HTERT RPE-1 (cell line): ENCODE results near the gene AQP12A.
"Not testable (repeated sequence)": the region's sequence is repeated elsewhere in the genome, so short reads cannot be mapped to it uniquely, and the experiment has no call there.

Source experiments
- in situ Hi-C: fragments of 300-500 bp; cut with MboI; formaldehyde crosslinking; loops from 4 replicates; pipeline ENCODE4 v1.14.3; 2020; ENCODE audit warnings: low sequenced_read_pairs

The AQP12A gene

GRCh38 chr2:240691631-240692420 lies at the start of gene AQP12A:
Gene AQP12A (plus strand): TSS chr2:240691866. CDS start chr2:240691914, 48 bp downstream.
- in situ Hi-C loops: not testable (repeated sequence)

- in situ Hi-C loops: no loop called here
Observed at GRCh38 chr2:240642061-240642805, 49.4 kb upstream of the AQP12A start.

- in situ Hi-C loops: no loop called here
Observed at GRCh38 chr2:240642806-240643092, 48.9 kb upstream of the AQP12A start.

- in situ Hi-C loops: no loop called here
Observed at GRCh38 chr2:240643093-240643810, 48.4 kb upstream of the AQP12A start.

GRCh38 chr2:240643811-240644150 lies 47.9 kb upstream of the AQP12A start:
- in situ Hi-C loops: no loop called here

- in situ Hi-C loops: no loop called here
Observed at GRCh38 chr2:240644171-240644651, 47.5 kb upstream of the AQP12A start.

- in situ Hi-C loops: no loop called here
Observed at GRCh38 chr2:240644859-240645301, 46.8 kb upstream of the AQP12A start.

GRCh38 chr2:240645346-240645745 lies 46.3 kb upstream of the AQP12A start:
- in situ Hi-C loops: no loop called here

- in situ Hi-C loops: no loop called here
Observed at GRCh38 chr2:240645801-240646175, 45.9 kb upstream of the AQP12A start.

- in situ Hi-C loops: no loop called here
Observed at GRCh38 chr2:240646176-240646899, 45.3 kb upstream of the AQP12A start.

- in situ Hi-C loops: no loop called here
Observed at GRCh38 chr2:240646900-240647502, 44.7 kb upstream of the AQP12A start.

GRCh38 chr2:240647503-240648154 lies 44.0 kb upstream of the AQP12A start:
- in situ Hi-C loops: no loop called here

GRCh38 chr2:240648155-240648649 lies 43.5 kb upstream of the AQP12A start:
- in situ Hi-C loops: no loop called here

GRCh38 chr2:240648650-240649275 lies 42.9 kb upstream of the AQP12A start:
- in situ Hi-C loops: no loop called here

GRCh38 chr2:240649331-240649730 lies 42.3 kb upstream of the AQP12A start:
- in situ Hi-C loops: no loop called here

GRCh38 chr2:240650254-240650965 lies 41.3 kb upstream of the AQP12A start:
- in situ Hi-C loops: no loop called here

GRCh38 chr2:240651185-240651584 lies 40.5 kb upstream of the AQP12A start:
- in situ Hi-C loops: no loop called here

- in situ Hi-C loops: no loop called here
Observed at GRCh38 chr2:240655931-240656886, 35.5 kb upstream of the AQP12A start.
